Mesendoderm (in vitro differentiated cells): ENCODE data around the gene SNX18.
"Not testable (repeated sequence)": the region's sequence is repeated elsewhere in the genome, so short reads cannot be mapped to it uniquely, and the experiment has no call there.

Experiments
- DNase-seq: peaks from one replicate; pipeline ENCODE4 v3.0.0; 2013
- H2AK5ac ChIP-seq: 2 replicates; pipeline ENCODE4 v1.6.1; 2013; ENCODE audit warnings: low read length, inconsistent platforms
- H2BK120ac ChIP-seq: 2 replicates; pipeline ENCODE4 v1.6.1; 2013; ENCODE audit warnings: low read depth, mild to moderate bottlenecking, low read length, moderate library complexity, mixed read lengths
- H2BK15ac ChIP-seq: replicated peaks from 2 replicates; pipeline ENCODE4 v1.6.1; 2013; ENCODE audit warnings: low read depth, mild to moderate bottlenecking, moderate library complexity
- H2BK5ac ChIP-seq: 2 replicates; pipeline ENCODE4 v1.6.1; 2013; ENCODE audit warnings: low read length, inconsistent platforms
- H3K18ac ChIP-seq: 2 replicates; pipeline ENCODE4 v1.6.1; 2013; ENCODE audit warnings: mild to moderate bottlenecking, low read length, mixed read lengths
- H3K23ac ChIP-seq: one replicate; pipeline ENCODE4 v1.6.1; 2013; ENCODE audit warnings: low read length
- H3K27ac ChIP-seq: 2 replicates; pipeline ENCODE4 v1.5.1; 2013; ENCODE audit warnings: low read depth, mild to moderate bottlenecking, inconsistent platforms, low read length, moderate library complexity
- H3K27me3 ChIP-seq: 2 replicates; pipeline ENCODE4 v1.6.1; 2013; ENCODE audit warnings: low read length, control low read depth, mild to moderate bottlenecking, inconsistent platforms; ENCODE audit not compliant: insufficient read depth, poor library complexity
- H3K36me3 ChIP-seq: 2 replicates; pipeline ENCODE4 v1.6.1; 2013; ENCODE audit warnings: low read length, inconsistent platforms; ENCODE audit not compliant: control insufficient read depth, insufficient read depth
- H3K4ac ChIP-seq: one replicate; pipeline ENCODE4 v1.6.1; 2013; ENCODE audit warnings: low read depth, mild to moderate bottlenecking, low read length, moderate library complexity
- H3K4me1 ChIP-seq: 2 replicates; pipeline ENCODE4 v1.6.1; 2013; ENCODE audit warnings: low read depth, low read length, inconsistent platforms; ENCODE audit not compliant: control insufficient read depth
- H3K4me2 ChIP-seq: 2 replicates; pipeline ENCODE4 v1.6.1; 2013; ENCODE audit warnings: low read length
- H3K4me3 ChIP-seq: 2 replicates; pipeline ENCODE4 v1.5.1; 2013; ENCODE audit warnings: mild to moderate bottlenecking, low read length
- H3K56ac ChIP-seq: one replicate; pipeline ENCODE4 v1.6.1; 2013; ENCODE audit warnings: low read length
- H3K79me1 ChIP-seq: 2 replicates; pipeline ENCODE4 v1.6.1; 2013; ENCODE audit warnings: low read length, inconsistent platforms
- H3K79me2 ChIP-seq: 2 replicates; pipeline ENCODE4 v1.6.1; 2013; ENCODE audit warnings: mild to moderate bottlenecking, low read length; ENCODE audit not compliant: control insufficient read depth, insufficient read depth
- H3K9ac ChIP-seq: 2 replicates; pipeline ENCODE4 v1.6.1; 2013; ENCODE audit warnings: low read length, inconsistent platforms
- H4K5ac ChIP-seq: one replicate; pipeline ENCODE4 v1.6.1; 2013; ENCODE audit warnings: low read length
- H4K8ac ChIP-seq: one replicate; pipeline ENCODE4 v1.6.1; 2013; ENCODE audit warnings: low read depth, mild to moderate bottlenecking, control low read depth, low read length, moderate library complexity
- WGBS: extraction: QIAGEN DNeasy Blood & Tissue Kit; methylation state at CpG from one replicate; pipeline ENCODE4 v1.1.7; 2013; ENCODE audit warnings: low lambda C conversion rate, missing lambda C conversion rate; ENCODE audit not compliant: insufficient coverage; ENCODE audit errors: extremely low coverage; 5-methylcytosine and 5-hydroxymethylcytosine counted together

Gene SNX18

DNA sequence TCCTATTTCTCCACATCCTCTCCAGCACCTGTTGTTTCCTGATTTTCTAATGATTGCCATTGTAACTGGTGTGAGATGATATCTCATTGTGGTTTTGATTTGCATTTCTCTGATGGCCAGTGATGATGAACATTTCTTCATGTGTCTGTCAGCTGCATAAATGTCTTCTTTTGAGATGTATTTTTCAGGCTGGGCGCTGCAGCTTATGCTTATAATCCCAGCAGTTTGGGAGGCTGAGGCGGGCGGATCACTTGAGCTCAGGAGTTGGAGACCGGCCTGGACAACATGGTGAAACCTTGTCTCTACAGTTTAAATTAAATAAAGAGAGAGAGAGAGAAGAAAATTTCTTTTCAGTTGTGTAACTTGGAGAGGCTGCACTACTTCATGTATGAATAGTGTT is 19.3 kb downstream of the SNX18 start:
- H4K8ac ChIP-seq, H3K4ac ChIP-seq: not testable (repeated sequence)

DNA sequence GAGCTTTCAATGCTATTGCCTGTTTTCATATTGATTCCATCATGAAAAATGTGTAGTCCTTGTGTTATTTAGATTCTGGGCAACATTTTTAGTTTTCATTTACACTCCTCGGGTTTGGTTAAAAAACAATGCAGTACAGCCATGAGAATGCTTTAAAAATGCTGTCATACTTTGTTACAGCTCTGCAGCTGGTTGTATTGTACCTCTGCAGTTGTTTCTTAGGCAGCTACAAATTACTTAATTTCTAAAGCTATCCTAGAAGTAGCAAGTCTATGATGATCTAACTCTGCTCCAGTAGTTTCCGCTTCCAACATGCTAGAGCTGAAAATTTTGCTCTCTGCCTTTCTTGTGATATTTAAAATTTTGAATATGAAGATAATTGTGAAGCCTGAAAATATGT is 20.2 kb downstream of the SNX18 start:
- no peak overlapping the region for H3K4me2 ChIP-seq
- H2AK5ac ChIP-seq = no peak overlapping the region
- WGBS = no CpG with 5 or more reads among the region's 2 CpGs
- no peak overlapping the region for H3K56ac ChIP-seq
- H2BK5ac ChIP-seq = no peak overlapping the region
- peaks cover 19% of the 10 kb centered on the region for H3K79me1 ChIP-seq
- H4K5ac ChIP-seq = no peak overlapping the region
- H3K36me3 ChIP-seq = peaks cover 1% of the 10 kb centered on the region
- H3K27ac ChIP-seq = no peak overlapping the region
- no peak overlapping the region for H2BK15ac ChIP-seq
- no peaks in the 10 kb centered on the region for H3K27me3 ChIP-seq
- no peak overlapping the region for H2BK120ac ChIP-seq
- H3K18ac ChIP-seq = no peak overlapping the region
- no peak overlapping the region for H3K23ac ChIP-seq
- no peak overlapping the region for H3K4me3 ChIP-seq
- no peak for DNase-seq
- H3K9ac ChIP-seq = no peak overlapping the region
- peaks cover 7% of the 10 kb centered on the region for H3K4me1 ChIP-seq
- no peak overlapping the region for H4K8ac ChIP-seq
- peaks cover 63% of the 10 kb centered on the region for H3K79me2 ChIP-seq
- no peak overlapping the region for H3K4ac ChIP-seq

More for the DNA sequence above, 19.3 kb downstream of the SNX18 start:
- peaks cover 13% of the 10 kb centered on the region for H3K79me1 ChIP-seq
- not testable (repeated sequence) for DNase-seq, H2BK5ac ChIP-seq, H4K5ac ChIP-seq, H3K56ac ChIP-seq, H3K4me3 ChIP-seq, H3K9ac ChIP-seq, H3K36me3 ChIP-seq, H3K18ac ChIP-seq, H3K23ac ChIP-seq, H3K4me1 ChIP-seq, H2BK15ac ChIP-seq, H3K27me3 ChIP-seq, H3K27ac ChIP-seq, H2BK120ac ChIP-seq, H3K4me2 ChIP-seq, H2AK5ac ChIP-seq
- H3K79me2 ChIP-seq = peaks cover 60% of the 10 kb centered on the region
- no CpG with 5 or more reads among the region's 4 CpGs for WGBS

DNA sequence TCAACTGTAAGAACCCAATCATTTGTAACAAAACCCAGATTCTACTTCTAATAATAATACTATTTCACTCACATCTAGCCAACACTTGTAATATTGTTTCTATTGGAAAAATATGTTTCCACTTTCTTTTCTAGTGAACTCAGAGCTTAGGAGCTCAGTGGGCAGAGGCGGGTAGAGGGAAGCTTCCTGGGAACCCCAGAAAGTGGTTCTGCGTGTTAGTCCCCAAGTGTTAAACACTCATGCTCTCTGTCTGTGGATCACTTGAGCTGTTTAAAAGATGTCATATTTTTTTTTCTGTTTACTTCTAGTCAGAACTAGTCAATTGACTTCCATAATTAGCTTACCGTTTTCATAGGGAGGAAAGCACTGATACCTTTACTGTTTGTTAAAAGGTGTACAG is 20.6 kb downstream of the SNX18 start:
- no CpG with 5 or more reads among the region's 3 CpGs for WGBS
- Histone ChIP-seq H3K4me1 (peaks cover 7% of the 10 kb centered on the region), H3K79me2 (peaks cover 63% of the 10 kb centered on the region), H4K8ac (no peak overlapping the region), H3K4me3 (no peak overlapping the region), H3K4me2 (no peak overlapping the region), H2BK5ac (no peak overlapping the region), H3K27ac (no peak overlapping the region), H3K9ac (no peak overlapping the region), H2BK15ac (no peak overlapping the region), H3K4ac (no peak overlapping the region), H3K18ac (no peak overlapping the region), H4K5ac (no peak overlapping the region), H2AK5ac (no peak overlapping the region), H3K36me3 (peaks cover 1% of the 10 kb centered on the region), H3K23ac (no peak overlapping the region), H2BK120ac (no peak overlapping the region), H3K27me3 (no peaks in the 10 kb centered on the region), H3K79me1 (peaks cover 19% of the 10 kb centered on the region), H3K56ac (no peak overlapping the region)
- DNase-seq = no peak

DNA sequence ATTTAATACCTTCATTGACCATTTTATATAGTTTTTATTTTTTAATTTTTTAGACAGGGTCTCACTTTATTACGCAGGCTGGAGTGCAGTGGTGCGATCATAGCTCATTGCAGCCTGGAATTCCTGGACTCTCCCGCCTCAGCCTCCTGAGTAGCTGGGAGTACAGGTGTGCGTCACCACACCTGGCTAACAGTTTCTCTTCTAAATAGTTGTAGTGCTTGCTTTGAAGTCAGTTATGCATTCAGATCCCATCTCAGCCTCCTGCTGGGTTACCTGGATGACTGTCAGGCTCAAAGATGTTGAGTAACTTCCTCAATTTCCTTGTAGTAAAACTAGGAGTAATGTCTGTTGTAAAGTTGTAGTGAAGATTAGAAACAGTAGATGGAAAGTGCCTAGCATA is 21.4 kb downstream of the SNX18 start:
- Histone ChIP-seq H4K8ac (no peak overlapping the region), H3K36me3 (peaks cover 1% of the 10 kb centered on the region), H3K4me2 (no peak overlapping the region), H3K4me1 (peaks cover 5% of the 10 kb centered on the region), H3K56ac (no peak overlapping the region), H3K79me1 (peaks cover 19% of the 10 kb centered on the region), H2BK15ac (no peak overlapping the region), H3K9ac (no peak overlapping the region), H3K4me3 (no peak overlapping the region), H4K5ac (no peak overlapping the region), H3K27me3 (no peaks in the 10 kb centered on the region), H2BK5ac (no peak overlapping the region), H3K23ac (no peak overlapping the region), H3K4ac (no peak overlapping the region), H3K27ac (no peak overlapping the region), H2BK120ac (no peak overlapping the region), H2AK5ac (no peak overlapping the region), H3K79me2 (peaks cover 55% of the 10 kb centered on the region), H3K18ac (no peak overlapping the region)
- no CpG with 5 or more reads among the region's 4 CpGs for WGBS
- DNase-seq = no peak

DNA sequence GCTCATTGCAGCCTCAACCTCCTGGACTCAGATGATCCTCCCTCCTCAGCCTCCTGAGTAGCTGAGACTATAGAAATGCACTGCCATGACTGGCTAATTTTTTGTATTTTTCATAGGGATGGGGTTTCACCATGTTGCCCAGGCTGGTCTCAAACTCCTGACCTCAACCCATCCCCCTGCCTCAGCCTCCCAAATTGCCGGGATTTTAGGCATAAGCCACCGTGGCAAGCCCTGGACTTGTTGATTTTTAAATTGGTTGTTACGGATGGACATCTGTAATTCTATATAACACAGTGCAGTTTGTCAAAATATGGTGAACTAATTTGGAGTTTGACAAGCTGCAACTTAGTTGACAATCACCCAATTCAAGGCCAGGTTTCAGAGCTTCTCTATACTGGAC is 22.7 kb downstream of the SNX18 start:
- H2AK5ac ChIP-seq = no peak overlapping the region
- H3K18ac ChIP-seq = no peak overlapping the region
- H3K27me3 ChIP-seq = no peaks in the 10 kb centered on the region
- no peak overlapping the region for H3K4ac ChIP-seq
- H2BK15ac ChIP-seq = no peak overlapping the region
- H3K4me2 ChIP-seq = no peak overlapping the region
- H3K79me1 ChIP-seq = peaks cover 16% of the 10 kb centered on the region
- H3K9ac ChIP-seq = no peak overlapping the region
- peaks cover 46% of the 10 kb centered on the region for H3K79me2 ChIP-seq
- DNase-seq = no peak
- no peak overlapping the region for H3K4me3 ChIP-seq
- no peak overlapping the region for H2BK120ac ChIP-seq
- H3K4me1 ChIP-seq = no peaks in the 10 kb centered on the region
- no CpG with 5 or more reads among the region's 3 CpGs for WGBS
- no peak overlapping the region for H3K23ac ChIP-seq
- H3K56ac ChIP-seq = no peak overlapping the region
- no peak overlapping the region for H3K27ac ChIP-seq
- no peak overlapping the region for H4K5ac ChIP-seq
- H2BK5ac ChIP-seq = no peak overlapping the region
- peaks cover 1% of the 10 kb centered on the region for H3K36me3 ChIP-seq
- H4K8ac ChIP-seq = no peak overlapping the region
